GM19240 (cell line): ENCODE measurements around the gene KIF24.
"Not testable (repeated sequence)": the region's sequence is repeated elsewhere in the genome, so short reads cannot be mapped to it uniquely, and the experiment has no call there.

Experiments used
- DNase-seq: peaks from one replicate; pipeline ENCODE4 v3.0.0; 2011; ENCODE audit warnings: low spot score; ENCODE audit not compliant: insufficient read length

The KIF24 gene, protein sequence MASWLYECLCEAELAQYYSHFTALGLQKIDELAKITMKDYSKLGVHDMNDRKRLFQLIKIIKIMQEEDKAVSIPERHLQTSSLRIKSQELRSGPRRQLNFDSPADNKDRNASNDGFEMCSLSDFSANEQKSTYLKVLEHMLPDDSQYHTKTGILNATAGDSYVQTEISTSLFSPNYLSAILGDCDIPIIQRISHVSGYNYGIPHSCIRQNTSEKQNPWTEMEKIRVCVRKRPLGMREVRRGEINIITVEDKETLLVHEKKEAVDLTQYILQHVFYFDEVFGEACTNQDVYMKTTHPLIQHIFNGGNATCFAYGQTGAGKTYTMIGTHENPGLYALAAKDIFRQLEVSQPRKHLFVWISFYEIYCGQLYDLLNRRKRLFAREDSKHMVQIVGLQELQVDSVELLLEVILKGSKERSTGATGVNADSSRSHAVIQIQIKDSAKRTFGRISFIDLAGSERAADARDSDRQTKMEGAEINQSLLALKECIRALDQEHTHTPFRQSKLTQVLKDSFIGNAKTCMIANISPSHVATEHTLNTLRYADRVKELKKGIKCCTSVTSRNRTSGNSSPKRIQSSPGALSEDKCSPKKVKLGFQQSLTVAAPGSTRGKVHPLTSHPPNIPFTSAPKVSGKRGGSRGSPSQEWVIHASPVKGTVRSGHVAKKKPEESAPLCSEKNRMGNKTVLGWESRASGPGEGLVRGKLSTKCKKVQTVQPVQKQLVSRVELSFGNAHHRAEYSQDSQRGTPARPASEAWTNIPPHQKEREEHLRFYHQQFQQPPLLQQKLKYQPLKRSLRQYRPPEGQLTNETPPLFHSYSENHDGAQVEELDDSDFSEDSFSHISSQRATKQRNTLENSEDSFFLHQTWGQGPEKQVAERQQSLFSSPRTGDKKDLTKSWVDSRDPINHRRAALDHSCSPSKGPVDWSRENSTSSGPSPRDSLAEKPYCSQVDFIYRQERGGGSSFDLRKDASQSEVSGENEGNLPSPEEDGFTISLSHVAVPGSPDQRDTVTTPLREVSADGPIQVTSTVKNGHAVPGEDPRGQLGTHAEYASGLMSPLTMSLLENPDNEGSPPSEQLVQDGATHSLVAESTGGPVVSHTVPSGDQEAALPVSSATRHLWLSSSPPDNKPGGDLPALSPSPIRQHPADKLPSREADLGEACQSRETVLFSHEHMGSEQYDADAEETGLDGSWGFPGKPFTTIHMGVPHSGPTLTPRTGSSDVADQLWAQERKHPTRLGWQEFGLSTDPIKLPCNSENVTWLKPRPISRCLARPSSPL (N-terminal part only)

GRCh38 chr9:34328987-34329832, at the start of gene KIF24, which contains the start of gene NUDT2:
TSS of gene KIF24 (minus strand) at chr9:34329268. CDS start at chr9:34311346, 17,922 bp downstream.
TSS of gene NUDT2 (plus strand) at chr9:34329569. CDS start at chr9:34339040, 9,471 bp downstream.
- DNase-seq, result peak; percentile 77

DNA sequence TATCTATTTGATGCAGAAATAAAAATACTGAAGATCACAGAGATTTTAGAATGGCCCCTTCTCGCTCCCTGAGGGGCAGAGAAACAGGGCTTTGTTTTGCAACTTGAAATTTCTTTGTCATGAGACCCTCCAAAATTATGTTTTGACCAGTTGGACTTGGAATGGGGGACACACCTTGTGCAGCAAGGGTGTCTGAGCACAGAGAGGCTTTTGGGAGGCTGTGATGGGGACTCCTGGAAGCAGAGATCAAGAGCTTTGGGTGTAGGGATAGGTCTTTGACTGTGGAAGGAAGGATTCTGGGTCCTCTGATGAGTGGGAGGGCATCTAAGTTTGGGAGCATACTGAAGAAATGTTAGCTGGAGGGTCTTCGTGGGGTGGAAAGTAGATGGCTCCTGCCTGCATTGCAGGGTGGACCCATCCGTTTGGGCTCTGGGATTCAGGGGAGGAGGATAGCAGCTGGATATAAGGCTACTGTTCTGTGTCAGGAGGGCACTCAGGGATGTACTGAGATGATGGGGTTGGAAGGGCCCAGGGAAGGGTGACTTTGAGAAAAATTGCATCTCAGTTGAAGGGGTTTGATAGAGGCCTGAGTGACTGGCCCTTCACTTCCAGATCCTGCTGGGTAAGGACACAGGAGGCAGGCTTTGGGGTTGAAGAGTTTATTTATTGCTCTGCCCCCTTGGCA, 49.5 kb upstream of the KIF24 start:
- DNase-seq, result no peak

DNA sequence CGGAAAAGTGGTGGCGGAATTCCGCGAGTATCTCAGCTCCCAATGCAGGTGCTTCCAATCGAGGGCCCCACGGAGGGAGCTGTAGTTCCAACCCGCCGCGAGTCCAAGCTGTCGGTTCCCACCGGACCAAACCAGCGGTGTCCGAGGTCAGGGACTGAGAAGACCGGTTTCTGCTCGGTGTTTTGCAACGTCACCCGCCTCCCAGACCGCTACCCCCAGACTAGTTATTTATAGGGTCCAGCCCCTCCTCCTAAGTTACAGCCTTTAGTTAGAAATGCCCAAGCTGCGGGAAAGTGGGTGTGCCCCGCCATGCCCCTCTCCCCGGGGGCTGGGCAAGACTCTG, 48.3 kb upstream of the KIF24 start:
- DNase-seq, result no peak

DNA sequence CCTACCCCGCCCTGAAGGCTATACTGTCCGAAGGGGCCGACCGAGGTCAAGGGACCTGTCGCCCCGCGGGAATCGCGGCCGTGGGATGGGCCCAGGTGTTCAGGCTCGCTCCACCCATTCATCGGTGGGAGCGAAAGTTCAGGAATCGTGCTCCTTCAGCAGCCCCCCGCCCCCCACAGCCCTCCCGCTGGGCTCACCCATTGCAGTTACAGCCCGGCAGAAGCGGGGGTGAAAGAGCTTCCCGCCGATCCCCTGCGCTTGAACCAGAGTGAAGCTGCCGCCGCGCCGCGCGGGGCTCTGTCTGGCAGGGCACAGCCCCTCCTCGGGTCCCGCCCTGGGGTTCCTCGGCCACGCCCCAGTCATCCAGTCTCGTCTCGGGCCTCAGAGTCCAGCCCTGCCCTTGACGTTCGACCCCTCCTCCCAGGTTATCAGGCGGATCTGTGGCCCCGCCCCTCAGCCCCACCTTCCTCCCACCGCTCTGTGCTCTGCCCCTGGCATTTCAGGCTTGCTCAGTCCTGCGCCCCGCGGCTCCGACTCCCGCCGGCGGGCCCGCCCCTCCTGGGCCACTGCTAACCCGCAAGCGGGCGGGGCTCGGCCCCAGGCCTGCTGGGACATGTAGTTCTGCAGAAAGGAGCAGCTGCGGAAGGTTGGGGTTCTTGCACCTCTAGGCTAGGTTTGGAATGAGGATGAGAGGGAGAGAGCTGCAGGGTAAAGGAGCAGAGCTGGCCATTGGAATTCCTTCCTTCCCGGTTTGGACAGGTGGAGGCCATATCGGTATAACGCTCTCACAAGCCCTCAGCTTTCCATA, 47.7 kb upstream of the KIF24 start, which contains the start of gene MYORG:
MYORG (minus strand) TSS at position 303 of the 808 bp plus-strand sequence. CDS start 3,955 bp downstream, outside the sequence.
- peak; percentile 98 for DNase-seq

- DNase-seq, result peak; percentile 67
These were observed 47.0 kb upstream of the KIF24 start for GRCh38 chr9:34375901-34376595.

DNA sequence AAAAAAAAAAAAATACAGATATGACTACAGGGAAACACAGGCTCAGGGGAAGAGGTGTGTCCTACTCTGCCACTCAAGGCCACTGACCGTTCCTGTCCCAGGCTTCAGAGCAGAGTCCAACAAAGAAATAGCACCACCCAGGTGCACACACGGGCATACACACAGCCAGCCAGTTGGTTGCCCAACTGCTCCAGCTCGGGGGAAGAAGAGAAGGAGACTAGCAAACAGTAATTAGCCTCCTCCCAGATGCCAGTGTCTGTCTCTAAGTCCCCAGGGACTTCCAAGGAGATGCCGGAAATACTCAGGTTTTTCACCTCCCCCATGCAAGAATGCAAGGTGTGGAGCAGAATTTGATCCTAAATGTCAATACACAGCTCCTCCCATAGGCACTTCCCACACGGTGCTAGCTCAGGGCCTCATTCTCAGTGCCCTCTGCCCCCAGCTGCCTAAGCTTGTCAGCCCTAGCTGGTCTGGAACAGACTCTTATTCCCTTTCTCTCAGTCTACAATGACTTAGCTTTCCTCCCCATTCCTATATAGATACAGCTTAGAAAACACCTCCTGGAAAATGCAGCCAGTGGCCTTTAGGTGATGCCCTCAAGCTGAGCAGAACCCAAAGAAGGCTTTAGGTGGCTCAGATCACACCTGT, 46.0 kb upstream of the KIF24 start:
- DNase-seq, result no peak

- no peak for DNase-seq
These were observed 45.3 kb upstream of the KIF24 start for GRCh38 chr9:34374339-34374738.

DNA sequence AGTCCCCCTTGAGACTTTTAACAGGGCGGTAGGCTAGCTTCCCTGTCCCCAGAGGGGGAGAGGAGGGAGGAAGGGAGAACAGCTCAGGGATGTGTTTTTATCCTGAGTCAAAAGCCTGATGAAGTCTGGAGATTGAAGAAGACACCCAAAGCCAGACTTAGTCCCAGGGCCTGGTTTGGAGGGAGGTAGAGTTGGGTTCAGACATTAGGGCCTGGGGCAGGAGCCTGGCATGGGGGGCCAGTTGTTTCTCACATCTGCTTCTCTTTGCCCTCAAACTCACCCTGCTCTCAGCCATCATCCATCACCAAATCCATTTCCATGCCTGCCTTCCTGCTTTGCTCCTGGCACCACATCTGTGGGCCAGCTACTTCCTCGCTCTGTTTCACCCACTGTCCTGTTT, 44.7 kb upstream of the KIF24 start:
- no peak for DNase-seq

DNA sequence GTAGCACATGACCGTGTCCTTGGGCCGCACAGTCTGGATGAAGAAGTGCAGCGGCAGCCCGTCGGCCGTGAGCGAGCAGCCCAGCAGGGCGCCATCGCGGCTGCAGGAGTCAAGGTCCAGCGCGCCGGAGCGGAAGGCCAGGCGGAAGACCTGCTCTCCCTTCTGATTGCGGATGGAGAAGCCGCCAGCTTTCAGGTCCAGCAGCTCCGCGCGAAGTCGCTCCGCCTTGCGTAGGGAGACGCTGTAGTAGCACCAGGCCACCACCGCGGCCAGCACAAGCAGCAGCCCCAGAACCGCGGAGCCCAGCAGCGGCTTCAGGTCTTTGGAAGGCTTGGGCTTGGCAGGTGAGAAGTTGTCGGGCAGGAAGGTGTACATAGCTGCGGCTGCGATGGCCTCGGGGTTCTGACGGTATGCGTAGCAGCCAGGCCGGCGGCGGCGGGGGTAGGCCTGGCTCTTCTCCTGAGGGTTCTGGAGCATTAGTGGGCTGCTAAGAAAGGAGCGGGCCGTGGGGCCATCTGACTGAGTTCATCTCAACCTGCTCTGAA, 43.5 kb upstream of the KIF24 start:
- no peak for DNase-seq

DNA sequence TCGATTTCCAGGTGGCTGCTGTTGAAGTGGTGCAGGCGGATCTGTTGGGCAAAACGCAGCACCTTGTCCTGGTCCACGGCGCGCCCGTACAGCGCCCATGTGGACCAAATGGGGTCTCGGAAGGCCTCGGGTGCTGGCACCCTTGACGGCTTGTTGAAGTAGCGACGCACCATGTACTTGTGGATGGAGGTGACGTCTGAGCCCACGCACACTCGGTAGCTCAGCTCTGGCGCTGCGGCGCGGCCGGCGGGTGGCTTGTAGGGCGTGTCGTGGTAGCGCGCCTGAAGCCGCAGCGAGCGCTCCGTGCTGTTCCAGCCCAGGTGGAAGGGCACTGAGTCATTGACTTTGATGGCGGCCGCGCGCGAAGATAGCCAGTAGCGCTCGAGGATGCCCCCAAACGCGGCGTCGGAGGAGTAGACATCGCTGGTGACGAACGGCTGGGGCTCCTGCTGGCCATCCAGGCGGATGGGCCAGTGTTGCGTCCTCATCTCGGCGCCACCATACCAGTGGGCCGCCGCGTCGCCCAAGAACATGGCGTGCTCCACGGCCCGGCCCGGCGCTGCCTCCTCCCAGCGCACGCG, 42.9 kb upstream of the KIF24 start:
- no peak for DNase-seq

DNA sequence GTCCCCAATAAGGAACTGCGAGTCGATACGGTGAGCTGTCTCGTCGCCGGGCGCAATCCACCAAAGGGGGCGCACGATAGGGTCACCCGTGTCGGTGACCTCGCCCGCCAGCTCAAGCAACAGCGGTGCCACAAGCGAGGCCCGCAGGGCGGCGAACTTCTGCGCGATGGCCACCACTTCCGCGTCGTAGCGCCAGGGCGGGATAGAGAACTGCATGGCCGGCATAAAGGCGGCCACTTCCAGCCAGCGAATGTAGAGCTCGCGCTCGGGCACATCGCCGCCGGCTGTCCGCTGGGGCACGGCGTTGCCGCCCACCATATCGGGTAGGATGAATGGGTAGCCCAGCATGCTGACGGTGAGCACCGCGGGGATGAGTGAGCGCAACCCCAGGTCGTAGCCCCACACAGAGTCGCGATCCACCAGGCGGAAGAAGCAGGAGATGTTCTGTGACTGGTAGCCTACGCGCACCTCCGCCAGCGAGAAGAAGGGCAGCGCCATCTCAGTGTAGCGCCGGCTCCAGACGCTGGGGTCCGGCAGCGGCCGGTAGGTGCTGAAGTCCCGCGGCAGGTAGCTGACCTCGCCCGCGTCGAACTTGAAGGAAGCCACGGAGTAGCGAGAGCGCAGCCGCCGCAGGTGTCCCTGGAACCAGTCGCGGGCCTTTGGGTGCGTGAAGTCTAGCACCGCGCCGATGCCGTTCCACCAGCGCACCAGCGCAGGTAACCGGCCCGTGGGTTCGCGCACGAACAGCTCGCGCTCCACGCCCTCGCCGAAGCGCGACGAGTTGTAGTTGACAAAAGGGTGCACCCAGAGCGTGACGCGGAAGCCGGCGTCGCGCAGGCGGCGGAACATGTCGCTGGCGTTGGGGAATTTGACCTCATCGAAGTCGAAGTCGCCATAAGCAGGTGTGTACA, 42.2 kb upstream of the KIF24 start:
- no peak for DNase-seq

DNA sequence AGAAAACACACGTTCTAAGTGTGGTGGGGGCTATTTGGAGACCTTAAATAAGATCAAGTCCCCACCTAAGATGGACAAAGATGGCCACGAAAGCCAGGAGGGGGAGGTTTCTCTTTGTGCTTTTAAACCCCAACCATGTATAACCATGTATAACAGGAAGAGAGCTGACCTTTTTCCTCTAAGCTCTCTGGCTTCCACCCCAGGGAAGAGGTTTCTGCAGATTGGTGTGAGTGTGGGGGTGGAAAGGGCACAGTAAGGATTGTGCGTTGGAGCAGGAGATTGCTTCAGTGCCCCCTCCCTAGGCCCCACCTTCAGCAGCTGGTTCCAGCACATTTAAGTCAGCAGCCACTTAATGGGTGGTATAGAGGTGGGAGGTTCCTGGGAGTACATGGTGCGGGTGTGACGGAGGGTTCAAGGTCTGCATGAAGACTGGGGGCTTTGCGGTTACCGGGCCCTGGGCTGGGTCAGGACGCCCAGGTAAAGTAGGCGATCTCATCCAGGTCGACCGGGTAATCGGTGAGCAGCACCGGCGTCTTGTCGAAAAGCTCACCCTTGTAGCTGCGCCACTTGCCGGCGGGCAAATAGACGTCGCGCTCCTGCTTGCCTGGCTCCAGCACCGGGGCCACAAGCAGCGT, 41.4 kb upstream of the KIF24 start:
- DNase-seq, result no peak

DNA sequence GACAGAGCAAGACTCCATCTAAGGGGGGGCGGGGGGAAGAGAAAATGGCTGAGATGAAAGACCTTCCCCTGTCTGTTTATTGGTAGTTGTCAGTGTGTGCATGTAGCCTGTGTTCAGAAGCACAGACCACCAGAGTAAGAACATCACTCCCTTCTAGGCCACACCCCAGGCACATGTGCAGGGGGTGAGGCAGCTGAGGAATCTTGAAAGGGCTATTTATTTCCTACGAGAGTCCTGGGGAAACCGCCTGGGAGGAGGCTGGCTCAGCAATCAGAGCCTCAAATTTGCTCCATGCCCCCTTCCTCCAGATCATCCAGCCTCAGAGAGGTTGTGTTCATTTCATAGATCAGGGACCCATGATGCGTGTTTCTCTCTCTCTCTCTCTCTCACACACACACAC, 40.6 kb upstream of the KIF24 start:
- DNase-seq, result no peak

- DNase-seq, result not testable (repeated sequence)
These were observed 39.7 kb upstream of the KIF24 start for GRCh38 chr9:34368796-34369195.

- DNase-seq, result not testable (repeated sequence)
These were observed 38.8 kb upstream of the KIF24 start for GRCh38 chr9:34367751-34368410.
